Measurements from ENCODE around the gene SCYL3.
"Not testable (repeated sequence)": the region's sequence is repeated elsewhere in the genome, so short reads cannot be mapped to it uniquely, and the experiment has no call there.

The SCYL3 gene

DNA sequence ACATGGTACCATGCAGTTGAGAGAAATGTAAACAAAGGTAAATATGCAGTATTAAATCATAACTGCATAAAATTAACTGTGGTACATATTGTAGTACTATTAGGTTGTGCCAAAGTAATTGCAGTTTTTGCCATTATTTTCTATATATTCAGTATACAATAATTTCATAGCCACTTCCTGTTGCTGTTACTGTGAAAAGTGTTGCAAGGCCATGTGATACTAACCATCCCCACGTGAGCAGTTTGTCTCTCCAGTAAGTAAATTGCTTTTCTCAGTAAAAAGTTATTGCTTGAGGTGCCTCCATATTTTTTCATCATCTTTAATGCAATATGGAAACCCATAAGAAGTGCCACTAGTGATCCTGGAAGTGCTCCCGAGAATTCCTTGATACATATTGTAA is 79.4 kb downstream of the SCYL3 start:
- no peak for DNase-seq (ENCODE audit: low read depth)

DNA sequence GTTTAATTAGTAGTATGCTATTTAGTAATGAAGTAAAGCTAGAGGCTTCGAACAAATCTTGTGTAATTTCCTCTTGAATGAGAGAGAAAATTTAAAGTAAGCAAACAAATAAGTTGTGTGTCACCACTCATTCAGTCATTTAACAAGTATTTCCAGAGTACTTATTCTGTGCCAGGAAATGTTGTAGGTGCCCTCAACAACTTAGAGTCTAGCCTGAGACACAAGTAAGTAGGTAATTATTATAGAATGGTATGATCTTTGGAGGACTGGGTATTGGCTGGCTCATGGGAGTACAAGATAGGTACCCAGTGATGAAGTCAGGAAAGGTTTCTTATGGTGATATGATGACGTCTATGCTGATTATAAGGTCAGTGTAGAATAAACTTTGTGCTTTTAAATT is 81.6 kb downstream of the SCYL3 start:
- DNase-seq (ENCODE audit: low read depth): no peak

DNA sequence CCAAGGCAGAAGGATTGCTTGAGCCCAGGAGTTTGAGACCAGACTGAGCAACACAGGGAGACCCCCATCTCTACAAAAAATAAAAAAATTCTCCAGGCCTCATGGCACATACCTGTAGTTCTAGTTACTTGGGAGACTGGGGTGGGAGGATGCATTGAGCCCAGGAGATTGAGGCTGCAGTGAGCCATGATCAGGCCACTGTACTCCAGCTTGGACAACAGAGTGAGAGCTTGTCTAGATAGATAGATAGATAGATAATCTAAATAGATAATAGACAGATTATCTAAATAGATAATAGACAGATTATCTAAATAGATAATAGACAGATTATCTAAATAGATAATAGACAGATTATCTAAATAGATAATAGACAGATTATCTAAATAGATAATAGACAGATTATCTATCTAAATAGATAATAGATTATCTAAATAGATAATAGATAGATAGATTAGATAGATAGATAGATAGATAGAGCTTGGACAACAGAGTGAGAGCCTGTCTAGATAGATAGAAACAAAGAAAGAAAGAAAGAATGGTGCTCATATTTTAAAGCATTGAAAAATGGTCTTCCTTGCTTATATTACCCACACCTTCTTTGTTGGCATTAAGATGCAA is 82.2 kb downstream of the SCYL3 start:
- not testable (repeated sequence) for DNase-seq (ENCODE audit: low read depth)

DNA sequence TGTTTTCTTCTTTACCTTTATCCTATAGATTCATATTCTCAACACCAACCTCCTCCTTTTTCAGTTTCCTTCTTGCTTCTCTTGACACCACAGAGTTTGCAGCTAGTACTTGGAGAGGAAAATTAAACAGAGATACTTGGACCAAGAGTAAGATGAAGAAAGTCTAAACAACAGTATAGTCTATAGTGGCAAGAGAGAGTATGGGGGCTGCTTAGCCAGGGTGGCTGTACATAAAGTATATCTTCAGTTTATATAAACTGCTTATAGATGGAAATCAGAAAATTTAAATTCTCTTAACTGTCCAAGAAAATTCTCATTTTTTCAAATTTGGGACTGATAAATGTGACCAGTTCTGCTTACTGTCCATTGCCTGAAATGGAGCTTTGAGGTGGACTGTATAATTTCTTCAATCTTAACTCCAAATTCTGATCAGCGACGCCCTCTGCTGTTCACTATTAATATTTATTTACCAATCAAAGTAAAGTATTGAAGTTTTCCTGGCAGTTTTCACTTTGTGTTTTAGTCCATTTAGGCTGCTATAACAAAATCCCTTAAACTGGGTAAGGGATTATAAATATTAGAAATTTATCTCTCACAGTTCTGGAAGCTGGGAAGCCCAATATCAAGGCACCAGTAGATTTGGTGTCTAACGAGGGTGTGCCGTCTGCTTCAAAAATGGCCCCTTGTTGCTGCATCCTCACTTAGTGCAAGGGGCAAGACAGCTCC is 84.2 kb downstream of the SCYL3 start:
- DNase-seq (ENCODE audit: low read depth): no peak

DNA sequence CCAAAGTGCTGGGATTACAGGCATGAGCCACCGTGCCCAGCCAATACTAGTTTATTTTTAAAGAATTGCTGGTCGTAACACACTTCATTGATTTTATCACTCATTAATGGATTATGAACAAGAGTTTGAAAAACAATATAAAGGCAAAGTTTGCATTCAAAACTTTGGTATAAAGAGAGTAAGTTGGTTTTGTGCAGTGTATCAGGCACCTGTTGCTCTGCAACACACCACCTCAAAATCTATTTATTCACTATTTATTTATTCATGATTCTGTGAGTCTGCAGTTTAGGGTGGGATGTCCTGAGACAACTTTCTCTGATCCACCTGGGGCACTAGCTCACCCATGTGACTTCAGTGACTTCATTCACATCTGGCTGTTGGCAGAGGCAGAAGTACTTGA is 88.8 kb downstream of the SCYL3 start:
- no peak for DNase-seq (ENCODE audit: low read depth)

DNA sequence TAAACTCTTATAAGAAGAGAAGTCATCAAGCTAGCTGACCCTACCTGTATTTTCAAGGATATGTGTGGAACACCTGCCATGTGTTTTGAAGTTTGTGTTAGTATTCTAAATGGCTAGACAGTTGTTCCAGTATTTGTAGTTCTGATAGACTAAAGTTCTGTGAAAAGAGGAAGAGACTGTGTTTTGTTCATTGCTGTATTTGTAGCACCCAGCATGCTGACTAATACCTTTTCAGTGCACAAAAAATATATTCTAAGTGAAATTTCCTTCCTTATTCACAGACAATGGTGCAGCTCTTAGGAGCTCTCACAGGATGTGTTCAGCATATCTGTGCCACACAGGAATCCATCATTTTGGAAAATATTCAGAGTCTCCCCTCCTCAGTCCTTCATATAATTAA is 90.8 kb downstream of the SCYL3 start:
- no peak for DNase-seq (ENCODE audit: low read depth)
